ENCODE results near the gene SERPINA3.

DNA sequence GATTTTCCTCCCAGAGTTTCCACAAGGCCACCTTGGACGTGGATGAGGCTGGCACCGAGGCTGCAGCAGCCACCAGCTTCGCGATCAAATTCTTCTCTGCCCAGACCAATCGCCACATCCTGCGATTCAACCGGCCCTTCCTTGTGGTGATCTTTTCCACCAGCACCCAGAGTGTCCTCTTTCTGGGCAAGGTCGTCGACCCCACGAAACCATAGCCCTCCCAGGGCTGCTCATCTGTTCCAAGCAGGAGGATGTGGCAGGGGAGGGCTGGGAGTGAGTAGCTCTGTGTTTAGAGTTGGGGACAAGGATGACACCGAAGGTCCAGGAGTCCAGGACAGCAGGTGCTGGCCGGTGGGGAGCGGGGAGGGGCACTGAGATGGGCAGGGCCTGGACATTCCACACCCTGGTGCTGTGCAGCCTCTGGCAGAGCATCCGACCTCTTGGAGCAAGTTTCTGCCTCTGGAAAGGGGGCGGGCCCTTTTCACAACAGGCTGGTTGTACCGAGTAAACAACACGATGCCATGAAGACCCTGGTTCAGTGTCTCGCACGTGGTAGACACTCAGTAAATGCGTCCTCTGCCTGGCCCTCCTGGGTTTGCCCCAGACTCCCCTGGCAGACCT lies 42.7 kb upstream of the SERPINA3 start:
- no peak for TF ChIP-seq POLR2A (IDR thresholded peaks at IDR 0.05; ENCODE audit: low read length)
- no peak for TF ChIP-seq GATA1 (IDR thresholded peaks at IDR 0.05; ENCODE audit: low read depth, low read length)
